IMR-90 (cell line): ENCODE results near the gene PAX5. TPM values are rescaled to one million over a fixed set of nuclear protein-coding genes. Genes with fewer than 3 reads are reported as not detected.

Experiments
- ATAC-seq: fragments of 200-7000 bp; cut with Tn5 transposase; 2 replicates; pipeline ENCODE4 v1.9.1; 2020; ENCODE audit warnings: low read depth, mild to moderate bottlenecking, moderate library complexity
- BruUV-seq: library from RNA; stranded (reverse); fragments of 400-500 nt; replicated peaks from 2 replicates; lab custom pipeline; 2021; lab: Mats Ljungman, UMichigan
- CTCF ChIA-PET: fragments of 300-600 bp; formaldehyde crosslinking; extraction: SDS; loops from one replicate; lab custom pipeline; 2021; ENCODE audit warnings: antibody characterized with exemption; lab: Yijun Ruan, JAX
- POLR2A ChIA-PET: fragments of 300-600 bp; sonication (Branson Sonifier 250); formaldehyde crosslinking; loops from one replicate; lab custom pipeline; 2022; ENCODE audit warnings: antibody characterized with exemption; ENCODE audit not compliant: unreplicated experiment; lab: Charles Lee
- DNase-seq: peaks from one replicate; pipeline ENCODE4 v3.0.0; 2013
- H2AFZ ChIP-seq: replicated peaks from 2 replicates; pipeline ENCODE3; 2013; ENCODE audit warnings: low read length, mild to moderate bottlenecking; ENCODE audit not compliant: poor library complexity
- H2AK5ac ChIP-seq: 2 replicates; pipeline ENCODE4 v1.6.1; 2013; ENCODE audit warnings: low read depth, low read length, inconsistent platforms
- H2AK9ac ChIP-seq: replicated peaks from 2 replicates; pipeline ENCODE3; 2013; ENCODE audit warnings: mild to moderate bottlenecking, low read depth, low read length, moderate library complexity; ENCODE audit not compliant: poor library complexity
- H2BK120ac ChIP-seq: 2 replicates; pipeline ENCODE4 v1.6.1; 2013; ENCODE audit warnings: low read depth, low read length, inconsistent platforms
- H2BK15ac ChIP-seq: 3 replicates; pipeline ENCODE4 v1.6.1; 2013; ENCODE audit warnings: low read depth, low read length, inconsistent platforms
- H2BK20ac ChIP-seq: 2 replicates; pipeline ENCODE4 v1.6.1; 2013; ENCODE audit warnings: low read depth, mild to moderate bottlenecking, inconsistent platforms, low read length, moderate library complexity
- H2BK5ac ChIP-seq: 2 replicates; pipeline ENCODE4 v1.6.1; 2013; ENCODE audit warnings: mild to moderate bottlenecking, low read depth, low read length, inconsistent platforms; ENCODE audit not compliant: poor library complexity, severe bottlenecking
- H3K14ac ChIP-seq: replicated peaks from 2 replicates; pipeline ENCODE4 v1.6.1; 2013; ENCODE audit warnings: low read depth, low read length, inconsistent platforms
- H3K18ac ChIP-seq: 2 replicates; pipeline ENCODE4 v1.6.1; 2013; ENCODE audit warnings: low read depth, low read length, control low read depth
- H3K23ac ChIP-seq: 2 replicates; pipeline ENCODE4 v1.6.1; 2013; ENCODE audit warnings: low read depth, low read length, inconsistent platforms
- H3K27ac ChIP-seq: 2 replicates; pipeline ENCODE4 v1.5.1; 2013; ENCODE audit warnings: mild to moderate bottlenecking, control low read depth, low read length; ENCODE audit not compliant: insufficient read depth
- H3K27me3 ChIP-seq: 2 replicates; pipeline ENCODE4 v1.6.1; 2013; ENCODE audit warnings: low read length; ENCODE audit not compliant: control insufficient read depth, insufficient read depth
- H3K36me3 ChIP-seq: 2 replicates; pipeline ENCODE4 v1.6.1; 2013; ENCODE audit warnings: low read length, mixed read lengths; ENCODE audit not compliant: control insufficient read depth, insufficient read depth
- H3K4ac ChIP-seq: 2 replicates; pipeline ENCODE4 v1.6.1; 2013; ENCODE audit warnings: low read depth, low read length, inconsistent platforms
- H3K4me1 ChIP-seq: 2 replicates; pipeline ENCODE4 v1.6.1; 2013; ENCODE audit warnings: low read length, mixed read lengths; ENCODE audit not compliant: control insufficient read depth, insufficient read depth
- H3K4me2 ChIP-seq: 2 replicates; pipeline ENCODE4 v1.6.1; 2013; ENCODE audit warnings: low read depth, mild to moderate bottlenecking, control low read depth, low read length, moderate library complexity
- H3K4me3 ChIP-seq: 2 replicates; pipeline ENCODE4 v1.5.1; 2013; ENCODE audit warnings: low read depth, mild to moderate bottlenecking, control low read depth, low read length, moderate library complexity; ENCODE audit not compliant: insufficient read depth
- H3K56ac ChIP-seq: 2 replicates; pipeline ENCODE4 v1.6.1; 2013; ENCODE audit warnings: low read length, inconsistent platforms; ENCODE audit not compliant: insufficient read depth; ENCODE audit errors: extremely low read depth
- H3K79me1 ChIP-seq, 2 experiments: 2 replicates each; pipeline ENCODE4 v1.6.1; 2013; ENCODE audit warnings: low read length in 2 of 2, inconsistent platforms in 1 of 2, low read depth in 1 of 2
- H3K9ac ChIP-seq: 2 replicates; pipeline ENCODE4 v1.6.1; 2013; ENCODE audit warnings: low read depth, low read length, control low read depth
- H3K9me1 ChIP-seq: 2 replicates; pipeline ENCODE4 v1.6.1; 2013; ENCODE audit warnings: low read length, inconsistent platforms; ENCODE audit not compliant: insufficient read depth
- H3K9me3 ChIP-seq: 2 replicates; pipeline ENCODE4 v1.6.1; 2013; ENCODE audit warnings: low read length; ENCODE audit not compliant: control insufficient read depth, insufficient read depth
- H4K20me1 ChIP-seq: 2 replicates; pipeline ENCODE4 v1.6.1; 2013; ENCODE audit warnings: low read length, inconsistent platforms; ENCODE audit not compliant: insufficient read depth
- H4K5ac ChIP-seq: 2 replicates; pipeline ENCODE4 v1.6.1; 2013; ENCODE audit warnings: mild to moderate bottlenecking, low read depth, low read length, control low read depth
- H4K8ac ChIP-seq, 2 experiments: 2 replicates each; pipeline ENCODE4 v1.6.1; 2013; ENCODE audit warnings: low read depth in 2 of 2, low read length in 2 of 2, control low read depth in 1 of 2, inconsistent platforms in 1 of 2
- H4K91ac ChIP-seq: 2 replicates; pipeline ENCODE4 v1.6.1; 2013; ENCODE audit warnings: low read depth, low read length, inconsistent platforms; ENCODE audit not compliant: insufficient read depth
- CEBPB ChIP-seq: IDR thresholded peaks from 2 replicates; pipeline ENCODE4 v1.6.1; 2012; ENCODE audit warnings: low read depth, low read length, improper control_type of control experiment
- CHD1 ChIP-seq: IDR thresholded peaks from 2 replicates; pipeline ENCODE4 v1.6.1; 2012; ENCODE audit warnings: low read depth, low read length, improper control_type of control experiment
- ELK1 ChIP-seq: fragments of 150-350 bp; IDR thresholded peaks from 2 replicates; pipeline ENCODE4 v1.6.1; 2016; ENCODE audit warnings: low read depth, mild to moderate bottlenecking, low read length, moderate library complexity, borderline replicate concordance
- FOS ChIP-seq: fragments of 150-350 bp; IDR thresholded peaks from 2 replicates; pipeline ENCODE4 v1.6.1; 2016; ENCODE audit warnings: low read depth, low read length
- MAFK ChIP-seq: IDR thresholded peaks from 2 replicates; pipeline ENCODE4 v1.6.1; 2012; ENCODE audit warnings: low read depth, low read length, improper control_type of control experiment
- MAZ ChIP-seq: IDR thresholded peaks from 2 replicates; pipeline ENCODE4 v1.6.1; 2012; ENCODE audit warnings: low read depth, mild to moderate bottlenecking, low read length, improper control_type of control experiment, moderate library complexity, borderline replicate concordance
- MXI1 ChIP-seq: IDR thresholded peaks from 2 replicates; pipeline ENCODE4 v1.6.1; 2012; ENCODE audit warnings: low read depth, mild to moderate bottlenecking, low read length, moderate library complexity, borderline replicate concordance
- POLR2A ChIP-seq: IDR thresholded peaks from 2 replicates; pipeline ENCODE4 v1.6.1; 2012; ENCODE audit warnings: mild to moderate bottlenecking, low read depth, low read length
- RCOR1 ChIP-seq: IDR thresholded peaks from 2 replicates; pipeline ENCODE4 v1.6.1; 2012; ENCODE audit warnings: mild to moderate bottlenecking, low read length, improper control_type of control experiment; ENCODE audit not compliant: insufficient replicate concordance
- RFX5 ChIP-seq: IDR thresholded peaks from 2 replicates; pipeline ENCODE4 v1.8.0; 2012; ENCODE audit warnings: low read depth, mild to moderate bottlenecking, low read length, moderate library complexity
- USF2 ChIP-seq: fragments of 150-350 bp; IDR thresholded peaks from 2 replicates; pipeline ENCODE4 v1.6.1; 2017; ENCODE audit warnings: mild to moderate bottlenecking, antibody characterized with exemption, low read length, low read depth
- whole genome bisulfite sequencing, 2 experiments: methylation state at CpG; one replicate each; pipeline versions ENCODE4 v1.1.5 to v1.1.7; 2013; ENCODE audit warnings: missing lambda C conversion rate in 2 of 2; ENCODE audit not compliant: insufficient read length in 1 of 2; ENCODE audit errors: extremely low coverage in 2 of 2; 5-methylcytosine and 5-hydroxymethylcytosine counted together
- dilution Hi-C: fragments of 300-500 bp; cut with HindIII; formaldehyde crosslinking; loops from one replicate; pipeline ENCODE4 v1.14.3; 2018; ENCODE audit warnings: low sequenced_read_pairs; ENCODE audit not compliant: unreplicated experiment
- in situ Hi-C: fragments of 300-500 bp; cut with MboI; formaldehyde crosslinking; loops from 3 replicates; pipeline ENCODE4 v1.14.3; 2019; ENCODE audit warnings: low sequenced_read_pairs, inconsistent platforms, mixed read lengths
- intact Hi-C: fragments of 100-400 bp; cut with micrococcal nuclease; formaldehyde crosslinking; loops from 2 replicates; pipeline ENCODE4 v1.10.0; 2022
- polyA plus RNA-seq, 3 experiments: library from polyadenylated mRNA; depleted of rRNA; stranded (reverse); fragments of >200 nt; gene quantifications; 2 replicates each; pipeline ENCODE4 v1.2.3, GENCODE V29; 2012; ENCODE audit warnings: low replicate concordance in 1 of 3
- total RNA-seq: library from RNA; depleted of rRNA; stranded (reverse); fragments of >200 nt; gene quantifications from 2 replicates; pipeline ENCODE4 v1.2.3, GENCODE V29; 2012

The PAX5 gene
- total and polyA plus RNA-seq, 2 of the 4 experiments (the other 2 are of a cell fraction), result not detected

- in situ Hi-C loops, result no loop called here
Measured at GRCh38 chr9:37005517-37006140, 28.4 kb downstream of the PAX5 start.

More at GRCh38 chr9:37005517-37006140, 28.4 kb downstream of the PAX5 start:
- no peak for ATAC-seq
- Histone ChIP-seq H3K18ac (no peak overlapping the region), H2BK15ac (no peak overlapping the region), H3K23ac (no peak overlapping the region), H3K4me3 (no peak overlapping the region), H4K5ac (no peak overlapping the region), H3K4ac (no peak overlapping the region), H2BK120ac (no peak overlapping the region), H2AK5ac (no peak overlapping the region), H2AFZ (no peak overlapping the region), H4K91ac (no peak overlapping the region), H3K56ac (no peak overlapping the region), H3K9me1 (no peaks in the 10 kb centered on the region), H3K27me3 (peaks cover 71% of the 10 kb centered on the region), H3K9ac (no peak overlapping the region), H3K14ac (no peak overlapping the region), H3K4me2 (no peak overlapping the region), H3K9me3 (no peaks in the 10 kb centered on the region), H4K8ac (no peak overlapping the region), H2BK5ac (no peak overlapping the region), H3K27ac (no peak overlapping the region), H2AK9ac (no peak overlapping the region), H3K36me3 (no peaks in the 10 kb centered on the region), H2BK20ac (no peak overlapping the region), H3K4me1 (no peaks in the 10 kb centered on the region), H3K79me1 (no peaks in the 10 kb centered on the region), H4K20me1 (no peaks in the 10 kb centered on the region)
- dilution Hi-C loops (no loop called here), intact Hi-C loops (no loop called here)
- ChIA-PET CTCF (no interaction called here), POLR2A (no interaction called here)
- no peak for TF ChIP-seq MXI1
- TF ChIP-seq MAFK, result no peak
- no peak for TF ChIP-seq ELK1
- no peak for TF ChIP-seq RCOR1
- TF ChIP-seq CEBPB, result no peak
- no peak for TF ChIP-seq RFX5
- no peak for TF ChIP-seq CHD1
- TF ChIP-seq MAZ, result no peak
- no peak for TF ChIP-seq FOS
- TF ChIP-seq POLR2A, result no peak
- no peak for TF ChIP-seq USF2
- no CpG with 5 or more reads among the region's 6 CpGs for whole genome bisulfite sequencing, 2 experiments
- no TSS peak for BruUV-seq
- no peak for DNase-seq
